Cardiac fibroblast (primary cell): Measurements from ENCODE around the gene FBXW12.

Experiments used
- DNase-seq, 2 donors: peaks; one replicate each; pipeline versions ENCODE4 v3.0.0 to v3.0.0-alpha.2; 2010; ENCODE audit warnings: low read depth in 2 of 2
- H3K4me3 ChIP-seq, 2 donors: replicated peaks in 1 of 2; 1 replicate in 1 of 2; 2 replicates in 1 of 2; pipeline ENCODE4 v1.5.1; 2011; ENCODE audit warnings: low read depth in 2 of 2, low read length in 2 of 2, mild to moderate bottlenecking in 2 of 2, moderate library complexity in 1 of 2
- CTCF ChIP-seq: IDR thresholded peaks from one replicate; pipeline ENCODE4 v1.5.1; 2011; ENCODE audit warnings: low read depth, mild to moderate bottlenecking, low read length, inconsistent platforms

Gene FBXW12

GRCh38 chr3:48387634-48388033 lies 15.6 kb downstream of the FBXW12 start:
- TF ChIP-seq CTCF: no peak
- DNase-seq: no peak
- H3K4me3 ChIP-seq: no peak overlapping the region

- no peak for DNase-seq
- no peak for TF ChIP-seq CTCF
- no peak overlapping the region for H3K4me3 ChIP-seq
These were observed 16.9 kb downstream of the FBXW12 start for GRCh38 chr3:48388966-48389365.

DNA sequence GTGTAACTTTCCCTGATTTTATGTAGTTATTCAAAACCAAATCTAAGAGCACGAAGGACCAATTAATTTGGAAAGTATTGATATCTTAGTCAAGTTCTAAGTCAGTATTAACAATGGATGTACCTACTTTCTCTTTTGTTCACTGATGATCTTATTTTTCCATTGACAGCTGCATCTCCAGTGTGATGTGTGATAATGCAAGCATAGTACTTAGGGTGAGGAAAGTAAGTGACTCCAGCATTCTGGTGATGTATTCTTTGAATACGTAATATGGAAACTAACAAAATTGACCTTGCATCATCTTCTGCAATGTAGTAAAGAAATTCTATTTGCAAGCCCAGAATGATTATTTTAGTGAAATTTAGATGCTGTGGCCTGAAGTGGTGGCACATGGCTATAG lies 22.4 kb downstream of the FBXW12 start:
- H3K4me3 ChIP-seq: no peak overlapping the region
- no peak for DNase-seq
- TF ChIP-seq CTCF: no peak

DNA sequence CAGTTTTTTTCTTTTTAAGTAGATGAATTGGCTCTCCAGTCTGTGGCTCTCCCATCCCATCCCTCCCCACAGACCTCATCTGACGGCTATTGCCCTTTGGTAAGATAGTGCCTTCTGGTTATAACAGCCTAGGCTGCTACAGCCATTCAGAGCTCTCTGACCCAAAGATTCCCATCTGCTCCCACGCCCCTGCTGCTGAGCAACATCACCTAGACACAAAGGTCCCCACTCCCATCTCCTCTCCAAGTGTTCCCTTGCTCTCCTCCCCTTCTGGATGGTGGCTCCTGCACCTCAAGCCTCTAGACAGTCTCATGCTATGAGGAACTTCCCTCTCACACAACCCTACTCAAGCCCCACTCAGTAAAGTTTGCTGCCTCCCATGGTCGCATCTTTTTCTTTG lies 23.7 kb downstream of the FBXW12 start:
- no peak for TF ChIP-seq CTCF
- DNase-seq: no peak
- no peak overlapping the region for H3K4me3 ChIP-seq

- TF ChIP-seq CTCF: no peak
- DNase-seq: no peak
- no peak overlapping the region for H3K4me3 ChIP-seq
These were observed 26.0 kb downstream of the FBXW12 start for GRCh38 chr3:48397767-48398681.

DNA sequence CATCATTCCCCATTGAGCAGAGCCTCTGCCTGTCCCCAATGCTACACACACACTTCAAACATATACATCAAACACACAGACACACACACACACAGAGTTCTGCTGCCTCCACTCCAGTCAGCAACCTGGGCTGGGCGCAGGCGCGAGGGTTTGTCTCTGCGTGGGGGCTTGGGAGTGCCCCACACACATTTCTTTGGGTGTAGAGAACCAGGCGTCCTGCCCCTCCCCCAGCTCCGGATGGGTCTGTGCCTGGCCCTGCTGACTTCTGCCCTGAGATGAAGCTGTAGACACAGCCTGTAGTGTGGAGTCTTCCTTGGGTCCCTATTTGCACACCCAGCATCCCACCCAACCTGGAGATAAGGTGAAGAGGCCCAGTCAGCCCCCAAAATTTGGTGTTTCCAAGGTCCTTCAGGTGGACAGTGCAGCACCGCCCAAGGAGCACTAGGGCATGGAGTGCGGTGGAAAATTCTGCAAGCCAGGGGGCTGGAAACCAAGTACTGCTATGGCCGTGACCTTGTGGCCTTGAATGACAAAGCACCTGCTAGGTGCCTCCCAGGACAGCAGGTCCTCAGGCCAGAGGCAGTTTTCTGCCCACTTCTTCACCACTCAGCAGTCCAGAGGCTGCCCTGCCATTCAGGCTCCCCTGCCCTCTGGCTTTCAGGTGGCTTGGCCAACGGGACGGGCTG lies 26.8 kb downstream of the FBXW12 start:
- DNase-seq: no peak
- TF ChIP-seq CTCF: no peak
- H3K4me3 ChIP-seq: no peak overlapping the region
